ENCODE data around the gene SLC3A2. TPM values are rescaled to one million over a fixed set of nuclear protein-coding genes. Genes with fewer than 3 reads are reported as not detected.

The SLC3A2 gene
- total RNA-seq, 4 donors from 2014 or later = 69.8 to 206 (median 98.4) TPM

GRCh38 chr11:62881579-62882430, 1.1 kb downstream of the SLC3A2 start:
- H3K4me1 ChIP-seq = peaks cover 20 to 32% of the 10 kb centered on the region in 2 donors

GRCh38 chr11:62882431-62882749, 1.7 kb downstream of the SLC3A2 start:
- no peaks in the 10 kb centered on the region for H3K9me3 ChIP-seq
- H3K4me3 ChIP-seq = peak overlapping the region; percentile 89 to 99
- no peak for DNase-seq
- intact Hi-C loops (cut with DNase I; ENCODE audit: low total_unique reads) = no loop called here
- no peaks in the 10 kb centered on the region for H3K36me3 ChIP-seq
- peak overlapping the region; percentile 99 to 100 for H3K27ac ChIP-seq
- peaks cover 20 to 32% of the 10 kb centered on the region in 2 donors for H3K4me1 ChIP-seq
- no peaks in the 10 kb centered on the region for H3K27me3 ChIP-seq
- TF ChIP-seq CTCF (IDR thresholded peaks at IDR 0.05) (no peak), POLR2A (IDR thresholded peaks at IDR 0.05) (no peak)

More at GRCh38 chr11:62881579-62882430, 1.1 kb downstream of the SLC3A2 start:
- no peaks in the 10 kb centered on the region for H3K9me3 ChIP-seq
- intact Hi-C loops (cut with DNase I; ENCODE audit: low total_unique reads) = no loop called here
- H3K4me3 ChIP-seq = peak overlapping the region; percentile 89 to 99
- peak; percentile 96 to 98 for DNase-seq
- no peaks in the 10 kb centered on the region for H3K36me3 ChIP-seq
- TF ChIP-seq CTCF (IDR thresholded peaks at IDR 0.05) (no peak), POLR2A (IDR thresholded peaks at IDR 0.05) (peak in 1 of 2 donors; percentile 22)
- no peaks in the 10 kb centered on the region for H3K27me3 ChIP-seq
- peak overlapping the region; percentile 99 to 100 for H3K27ac ChIP-seq

GRCh38 chr11:62882788-62883501, 2.2 kb downstream of the SLC3A2 start:
- intact Hi-C loops (cut with DNase I; ENCODE audit: low total_unique reads) = no loop called here
- H3K27ac ChIP-seq = peak overlapping the region; percentile 99 to 100
- H3K9me3 ChIP-seq = no peaks in the 10 kb centered on the region
- H3K27me3 ChIP-seq = no peaks in the 10 kb centered on the region
- H3K4me3 ChIP-seq = peak overlapping the region; percentile 89 to 99
- H3K36me3 ChIP-seq = no peaks in the 10 kb centered on the region
- H3K4me1 ChIP-seq = peaks cover 20 to 32% of the 10 kb centered on the region in 2 donors
- no peak for DNase-seq
- TF ChIP-seq CTCF (IDR thresholded peaks at IDR 0.05) = no peak
- TF ChIP-seq POLR2A (IDR thresholded peaks at IDR 0.05) = no peak

GRCh38 chr11:62883673-62884072, 3.0 kb downstream of the SLC3A2 start:
- DNase-seq = no peak
- Histone ChIP-seq H3K36me3 (no peaks in the 10 kb centered on the region), H3K27ac (peak overlapping the region; percentile 99 to 100), H3K27me3 (no peaks in the 10 kb centered on the region), H3K4me1 (peaks cover 20 to 32% of the 10 kb centered on the region in 2 donors), H3K4me3 (no peak overlapping the region), H3K9me3 (no peaks in the 10 kb centered on the region)
- intact Hi-C loops (cut with DNase I; ENCODE audit: low total_unique reads) = no loop called here
- no peak for TF ChIP-seq CTCF (IDR thresholded peaks at IDR 0.05)
- TF ChIP-seq POLR2A (IDR thresholded peaks at IDR 0.05) = no peak

All from uterus (tissue), 4 donors.